MCF 10A (cell line): ENCODE measurements around the gene AHCYL2. TPM values are rescaled to one million over a fixed set of nuclear protein-coding genes. Genes with fewer than 3 reads are reported as not detected.
"Not testable (repeated sequence)": the region's sequence is repeated elsewhere in the genome, so short reads cannot be mapped to it uniquely, and the experiment has no call there.

Source experiments
- BruUV-seq: library from RNA; stranded (reverse); fragments of 400-500 nt; replicated peaks from 2 replicates; lab custom pipeline; 2021; lab: Mats Ljungman, UMichigan
- CTCF ChIA-PET: fragments of 300-600 bp; sonication (Branson Sonifier 250); formaldehyde crosslinking; extraction: SDS; loops from one replicate; lab custom pipeline; 2021; ENCODE audit warnings: antibody characterized with exemption, inconsistent platforms; lab: Yijun Ruan, JAX
- POLR2A ChIA-PET: fragments of 300-600, 350-650 bp; sonication (Branson Sonifier 250); formaldehyde crosslinking; extraction: SDS; loops from one replicate; lab custom pipeline; 2020; ENCODE audit warnings: antibody characterized with exemption, inconsistent platforms; lab: Yijun Ruan, JAX
- DNase-seq: peaks from one replicate; pipeline ENCODE4 v3.0.0-alpha.2; 2018; ENCODE audit not compliant: unreplicated experiment
- H3K27ac Mint-ChIP-seq: one replicate; pipeline ENCODE4 v1.8.0; 2022; ENCODE audit warnings: mild to moderate bottlenecking, low read depth, mixed read lengths; ENCODE audit not compliant: unreplicated experiment
- H3K27me3 Mint-ChIP-seq: one replicate; pipeline ENCODE4 v1.8.0; 2022; ENCODE audit warnings: mixed read lengths; ENCODE audit not compliant: insufficient read depth, unreplicated experiment
- H3K36me3 Mint-ChIP-seq: one replicate; pipeline ENCODE4 v1.8.0; 2022; ENCODE audit warnings: mild to moderate bottlenecking, moderate library complexity, mixed read lengths; ENCODE audit not compliant: insufficient read depth, unreplicated experiment
- H3K4me1 Mint-ChIP-seq: one replicate; pipeline ENCODE4 v1.8.0; 2022; ENCODE audit warnings: mixed read lengths; ENCODE audit not compliant: insufficient read depth, unreplicated experiment
- H3K4me3 Mint-ChIP-seq: one replicate; pipeline ENCODE4 v1.8.0; 2022; ENCODE audit warnings: mild to moderate bottlenecking, moderate library complexity, mixed read lengths; ENCODE audit not compliant: unreplicated experiment
- H3K9me3 Mint-ChIP-seq: one replicate; pipeline ENCODE4 v1.8.0; 2022; ENCODE audit warnings: mixed read lengths; ENCODE audit not compliant: unreplicated experiment
- CTCF ChIP-seq: fragments of 200-600 bp; IDR thresholded peaks from one replicate; pipeline ENCODE4 v1.8.0; 2022; ENCODE audit warnings: antibody characterized with exemption, mild to moderate bottlenecking; ENCODE audit not compliant: unreplicated experiment
- intact Hi-C: fragments of 100-400 bp; cut with micrococcal nuclease; formaldehyde crosslinking; loops from 2 replicates; pipeline ENCODE4 v1.14.1; 2022
- total RNA-seq: library from RNA; stranded (reverse); gene quantifications from 2 replicates; pipeline ENCODE4 v1.2.3, GENCODE V29; 2022

Gene AHCYL2
- total RNA-seq, 1 experiment from 2014 or later: 12.8 TPM

GRCh38 chr7:129212126-129212525 is 12.7 kb upstream of the AHCYL2 start:
- ChIA-PET POLR2A (interaction anchor here (0.6 kb wide), 1 partner anchor 12 kb away, joined by 3 read pairs; no protein-coding TSS in a partner anchor), CTCF (interaction anchor here (0.8 to 5.1 kb wide), 2 partner anchors 47 to 55 kb away, joined by 3 to 72 read pairs; no protein-coding TSS in a partner anchor)
- BruUV-seq: no TSS peak
- no peak for TF ChIP-seq CTCF
- intact Hi-C loops: loop anchor here (10.0 kb wide), 1 partner anchor 307 kb away; no protein-coding TSS in a partner anchor
- Mint-ChIP-seq H3K36me3 (no peaks in the 10 kb centered on the region), H3K27me3 (peaks cover 17% of the 10 kb centered on the region), H3K4me3 (no peak overlapping the region), H3K4me1 (no peaks in the 10 kb centered on the region), H3K27ac (no peak overlapping the region), H3K9me3 (no peaks in the 10 kb centered on the region)
- DNase-seq: no peak

DNA sequence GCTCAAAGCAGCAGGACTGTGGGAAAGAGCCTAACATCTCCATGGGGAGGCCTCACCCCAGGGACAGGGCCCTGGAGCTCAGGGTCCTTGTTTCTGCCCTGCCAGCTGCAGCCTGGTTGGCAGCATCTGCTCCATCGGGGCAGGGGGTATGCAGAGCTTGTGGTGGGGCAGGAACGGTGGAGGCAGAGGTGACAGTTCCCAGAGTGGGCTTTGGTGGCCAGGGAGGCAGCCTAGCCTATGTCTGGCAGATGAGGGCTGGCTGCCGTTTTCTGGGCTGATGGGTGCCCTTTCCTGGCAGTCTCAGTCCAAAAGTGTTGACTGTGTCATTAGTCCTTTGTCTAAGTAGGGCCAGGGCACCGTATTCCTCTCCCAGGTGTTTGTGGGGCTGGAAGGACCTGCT is 12.2 kb upstream of the AHCYL2 start:
- CTCF ChIA-PET: interaction anchor here (0.6 to 5.1 kb wide), 3 partner anchors 47 to 257 kb away, joined by 3 to 72 read pairs (median 7); no protein-coding TSS in a partner anchor
- intact Hi-C loops: loop anchor here (10.0 kb wide), 1 partner anchor 308 kb away; no protein-coding TSS in a partner anchor

GRCh38 chr7:129213828-129214227 is 11.0 kb upstream of the AHCYL2 start:
- no peak for TF ChIP-seq CTCF
- no peaks in the 10 kb centered on the region for H3K36me3 Mint-ChIP-seq
- POLR2A ChIA-PET: interaction anchor here (0.6 kb wide), 1 partner anchor 391 kb away, joined by 3 read pairs; no protein-coding TSS in a partner anchor
- no peaks in the 10 kb centered on the region for H3K9me3 Mint-ChIP-seq
- CTCF ChIA-PET: interaction anchor here (0.7 to 12.3 kb wide), 7 partner anchors 21 to 185 kb away, joined by 3 to 176 read pairs (median 5); no protein-coding TSS in a partner anchor
- no peak overlapping the region for H3K27ac Mint-ChIP-seq
- DNase-seq: peak; percentile 13
- peaks cover 11% of the 10 kb centered on the region for H3K27me3 Mint-ChIP-seq
- no peak overlapping the region for H3K4me3 Mint-ChIP-seq
- H3K4me1 Mint-ChIP-seq: no peaks in the 10 kb centered on the region
- BruUV-seq: no TSS peak
- intact Hi-C loops: loop anchor here (10.0 kb wide), 1 partner anchor 309 kb away; no protein-coding TSS in a partner anchor

More for the DNA sequence above, 12.2 kb upstream of the AHCYL2 start:
- Mint-ChIP-seq H3K9me3 (no peaks in the 10 kb centered on the region), H3K4me3 (no peak overlapping the region), H3K36me3 (no peaks in the 10 kb centered on the region), H3K4me1 (no peaks in the 10 kb centered on the region), H3K27ac (no peak overlapping the region), H3K27me3 (peaks cover 12% of the 10 kb centered on the region)
- no peak for TF ChIP-seq CTCF
- BruUV-seq: no TSS peak
- no peak for DNase-seq
- POLR2A ChIA-PET: interaction anchor here (0.6 kb wide), 1 partner anchor 13 kb away, joined by 3 read pairs; no protein-coding TSS in a partner anchor

- BruUV-seq, H3K27me3 Mint-ChIP-seq, H3K4me1 Mint-ChIP-seq, H3K9me3 Mint-ChIP-seq, H3K27ac Mint-ChIP-seq, H3K36me3 Mint-ChIP-seq, DNase-seq, POLR2A ChIA-PET, H3K4me3 Mint-ChIP-seq: not testable (repeated sequence)
- intact Hi-C loops: loop anchor here (10.0 kb wide), 1 partner anchor 311 kb away; no protein-coding TSS in a partner anchor
- CTCF ChIA-PET: interaction anchor here (0.6 to 12.3 kb wide), 7 partner anchors 52 to 816 kb away, joined by 3 to 176 read pairs (median 3); no protein-coding TSS in a partner anchor
These were observed 9.1 kb upstream of the AHCYL2 start for GRCh38 chr7:129215691-129216090.

- BruUV-seq, POLR2A ChIA-PET: not testable (repeated sequence)
- intact Hi-C loops: loop anchor here (10.0 kb wide), 1 partner anchor 311 kb away; no protein-coding TSS in a partner anchor
These were observed 8.6 kb upstream of the AHCYL2 start for GRCh38 chr7:129216101-129216715.

DNA sequence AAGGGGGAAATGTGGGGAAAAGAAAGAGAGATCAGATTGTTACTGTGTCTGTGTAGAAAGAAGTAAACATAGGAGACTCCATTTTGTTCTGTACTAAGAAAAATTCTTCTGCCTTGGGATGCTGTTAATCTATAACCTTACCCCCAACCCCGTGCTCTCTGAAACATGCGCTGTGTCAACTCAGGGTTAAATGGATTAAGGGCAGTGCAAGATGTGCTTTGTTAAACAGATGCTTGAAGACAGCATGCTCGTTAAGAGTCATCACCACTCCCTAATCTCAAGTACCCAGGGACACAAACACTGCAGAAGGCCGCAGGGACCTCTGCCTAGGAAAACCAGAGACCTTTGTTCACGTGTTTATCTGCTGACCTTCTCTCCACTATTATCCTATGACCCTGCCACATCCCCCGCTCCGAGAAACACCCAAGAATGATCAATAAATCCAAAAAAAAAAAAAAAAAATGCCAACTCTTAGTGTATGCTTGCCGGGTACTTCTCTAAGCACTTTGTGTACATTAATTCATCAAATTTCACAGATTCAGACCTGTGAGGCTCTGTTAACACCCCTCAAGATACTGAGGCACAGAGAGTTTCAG is 7.9 kb upstream of the AHCYL2 start:
- BruUV-seq, DNase-seq, H3K27me3 Mint-ChIP-seq, H3K36me3 Mint-ChIP-seq, H3K4me3 Mint-ChIP-seq, H3K4me1 Mint-ChIP-seq, H3K27ac Mint-ChIP-seq, H3K9me3 Mint-ChIP-seq: not testable (repeated sequence)
- POLR2A ChIA-PET: interaction anchor here (2.3 kb wide), 1 partner anchor 81 kb away, joined by 17 read pairs; no protein-coding TSS in a partner anchor
- CTCF ChIA-PET: interaction anchor here (0.6 to 12.3 kb wide), 17 partner anchors 15 to 427 kb away, joined by 3 to 176 read pairs (median 9); no protein-coding TSS in a partner anchor
- intact Hi-C loops: loop anchor here (10.0 kb wide), 1 partner anchor 312 kb away; no protein-coding TSS in a partner anchor

More at GRCh38 chr7:129216101-129216715, 8.6 kb upstream of the AHCYL2 start:
- H3K4me1 Mint-ChIP-seq, H3K4me3 Mint-ChIP-seq, H3K9me3 Mint-ChIP-seq, H3K27me3 Mint-ChIP-seq, DNase-seq, H3K36me3 Mint-ChIP-seq, H3K27ac Mint-ChIP-seq: not testable (repeated sequence)
- CTCF ChIA-PET: interaction anchor here (0.6 to 12.3 kb wide), 5 partner anchors 55 to 817 kb away, joined by 3 to 176 read pairs (median 3); no protein-coding TSS in a partner anchor
